Naive thymus-derived CD4-positive, alpha-beta T cell (primary cell): ENCODE data around the gene PPP1R37. TPM values are rescaled to one million over a fixed set of nuclear protein-coding genes. Genes with fewer than 3 reads are reported as not detected.
A peak's percentile ranks its signal among the peaks of the same experiment; 100 is the strongest.

ENCODE experiments used
- ATAC-seq: fragments of 150-1000 bp; cut with Tn5 transposase; 2 replicates; pipeline ENCODE4 v1.10.0; 2021; ENCODE audit warnings: mild to moderate bottlenecking, moderate library complexity
- CTCF ChIA-PET: fragments of 350-600 bp; sonication (Branson Sonifier 250); formaldehyde crosslinking; loops from one replicate; lab custom pipeline; 2021; ENCODE audit warnings: antibody characterized with exemption; lab: Charles Lee
- POLR2A ChIA-PET: fragments of 350-600 bp; sonication (Branson Sonifier 250); formaldehyde crosslinking; loops from one replicate; lab custom pipeline; 2021; ENCODE audit warnings: antibody characterized with exemption, inconsistent platforms; lab: Charles Lee
- DNase-seq, 9 donors: peaks; one replicate each; pipeline versions ENCODE4 v3.0.0 to v3.0.0-alpha.2; 2020 to 2022; ENCODE audit warnings: mixed read lengths in 1 of 9
- H3K27ac ChIP-seq: one replicate; pipeline ENCODE4 v1.7.0; 2013; ENCODE audit warnings: mild to moderate bottlenecking, low read depth, low read length, moderate library complexity
- H3K27me3 ChIP-seq, 2 donors: one replicate each; pipeline ENCODE4 v1.7.0; 2013; ENCODE audit warnings: low read length in 2 of 2, mild to moderate bottlenecking in 2 of 2, moderate library complexity in 2 of 2; ENCODE audit not compliant: control insufficient read depth in 2 of 2, insufficient read depth in 2 of 2
- H3K36me3 ChIP-seq, 3 experiments: 1 replicate in 2 of 3; 2 replicates in 1 of 3; pipeline ENCODE4 v1.7.0; 2013; ENCODE audit warnings: low read length in 3 of 3, mild to moderate bottlenecking in 3 of 3, moderate library complexity in 1 of 3; ENCODE audit not compliant: insufficient read depth in 3 of 3, control insufficient read depth in 2 of 3
- H3K4me1 ChIP-seq, 2 donors: one replicate each; pipeline ENCODE4 v1.7.0; 2013; ENCODE audit warnings: low read length in 2 of 2, mild to moderate bottlenecking in 2 of 2, moderate library complexity in 1 of 2; ENCODE audit not compliant: control insufficient read depth in 2 of 2, insufficient read depth in 2 of 2
- H3K4me3 ChIP-seq: 2 replicates; pipeline ENCODE4 v1.7.0; 2013; ENCODE audit warnings: mild to moderate bottlenecking, low read length
- H3K9me3 ChIP-seq, 3 experiments: 1 replicate in 2 of 3; 2 replicates in 1 of 3; pipeline ENCODE4 v1.7.0; 2013; ENCODE audit warnings: low read length in 3 of 3; ENCODE audit not compliant: control insufficient read depth in 2 of 3
- H3K27ac Mint-ChIP-seq, 9 donors: one replicate each; pipeline ENCODE4 v1.8.0; 2020 to 2022; ENCODE audit warnings: mixed read lengths in 9 of 9, mild to moderate bottlenecking in 8 of 9, moderate library complexity in 5 of 9, inconsistent platforms in 2 of 9
- H3K27me3 Mint-ChIP-seq, 5 donors: one replicate each; pipeline ENCODE4 v1.8.0; 2021 to 2022; ENCODE audit warnings: mixed read lengths in 5 of 5, mild to moderate bottlenecking in 1 of 5
- H3K36me3 Mint-ChIP-seq, 5 donors: one replicate each; pipeline ENCODE4 v1.8.0; 2020 to 2022; ENCODE audit warnings: mixed read lengths in 5 of 5, mild to moderate bottlenecking in 3 of 5, inconsistent platforms in 1 of 5
- H3K4me1 Mint-ChIP-seq, 7 donors: one replicate each; pipeline ENCODE4 v1.8.0; 2020 to 2022; ENCODE audit warnings: mixed read lengths in 7 of 7, mild to moderate bottlenecking in 3 of 7, inconsistent platforms in 1 of 7
- H3K4me3 Mint-ChIP-seq, 10 donors: one replicate each; pipeline ENCODE4 v1.8.0; 2020 to 2022; ENCODE audit warnings: mild to moderate bottlenecking in 10 of 10, mixed read lengths in 10 of 10, moderate library complexity in 6 of 10, inconsistent platforms in 2 of 10
- H3K9me3 Mint-ChIP-seq, 11 donors: one replicate each; pipeline ENCODE4 v1.8.0; 2020 to 2022; ENCODE audit warnings: mixed read lengths in 11 of 11, mild to moderate bottlenecking in 4 of 11, inconsistent platforms in 1 of 11, moderate library complexity in 1 of 11
- intact Hi-C, 2 donors: fragments of 100-400 bp; cut with micrococcal nuclease; formaldehyde crosslinking; loops; one replicate each; pipeline ENCODE4 v1.15.1; 2023
- polyA plus RNA-seq, 2 donors: library from polyadenylated mRNA; unstranded; fragments of 300-500 nt; fragmentation: Illumina TruSeq; gene quantifications; one replicate each; pipeline ENCODE4 v1.2.3, GENCODE V29; 2021
- total RNA-seq, 6 experiments: library from RNA in 5 of 6; stranded (reverse) in 5 of 6; gene quantifications; 1 replicate in 5 of 6; 2 replicates in 1 of 6; pipeline ENCODE4 v1.2.3 and lab custom pipeline; 2021 to 2026

PPP1R37 gene
- total and polyA plus RNA-seq, 7 experiments from 2014 or later, result 1.4 to 28.3 (median 20.6) TPM

- ChIA-PET POLR2A (no interaction called here), CTCF (no interaction called here)
- DNase-seq, result no peak
- Mint-ChIP-seq H3K4me3 (no peak overlapping the region), H3K36me3 (peaks cover 0 to 13% (median 7%) of the 10 kb centered on the region in 5 donors), H3K27ac (no peak overlapping the region), H3K4me1 (peaks cover 0 to 11% (median 3%) of the 10 kb centered on the region in 7 donors), H3K27me3 (no peaks in the 10 kb centered on the region), H3K9me3 (no peaks in the 10 kb centered on the region)
- H3K36me3 ChIP-seq, result peaks cover 0 to 34% (median 0%) of the 10 kb centered on the region in 3 experiments
- intact Hi-C loops, result no loop called here
- ATAC-seq, result no peak
- no peaks in the 10 kb centered on the region for H3K4me1 ChIP-seq
- no peaks in the 10 kb centered on the region for H3K9me3 ChIP-seq
- no peaks in the 10 kb centered on the region for H3K27me3 ChIP-seq
- H3K4me3 ChIP-seq, result no peak overlapping the region
- no peak overlapping the region for H3K27ac ChIP-seq
These were observed 46.5 kb downstream of the PPP1R37 start for GRCh38 chr19:45139286-45140143.

- DNase-seq (no peak), ATAC-seq (no peak)
- Histone ChIP-seq H3K4me1 (no peaks in the 10 kb centered on the region), H3K4me3 (no peak overlapping the region), H3K27me3 (no peaks in the 10 kb centered on the region), H3K36me3 (peaks cover 0 to 36% (median 0%) of the 10 kb centered on the region in 3 experiments), H3K9me3 (no peaks in the 10 kb centered on the region), H3K27ac (no peak overlapping the region)
- Mint-ChIP-seq H3K36me3 (peaks cover 0 to 13% (median 7%) of the 10 kb centered on the region in 5 donors), H3K4me3 (no peak overlapping the region), H3K9me3 (no peaks in the 10 kb centered on the region), H3K4me1 (peaks cover 0 to 11% (median 3%) of the 10 kb centered on the region in 7 donors), H3K27ac (no peak overlapping the region), H3K27me3 (no peaks in the 10 kb centered on the region)
- ChIA-PET POLR2A (no interaction called here), CTCF (no interaction called here)
- intact Hi-C loops, result no loop called here
These were observed 47.1 kb downstream of the PPP1R37 start for GRCh38 chr19:45140144-45140503.

GRCh38 chr19:45140533-45140932 lies 47.6 kb downstream of the PPP1R37 start:
- H3K4me1 ChIP-seq, result no peaks in the 10 kb centered on the region
- ChIA-PET CTCF (no interaction called here), POLR2A (no interaction called here)
- ATAC-seq, result no peak
- H3K27me3 Mint-ChIP-seq, result no peaks in the 10 kb centered on the region
- peaks cover 0 to 11% (median 3%) of the 10 kb centered on the region in 7 donors for H3K4me1 Mint-ChIP-seq
- no peaks in the 10 kb centered on the region for H3K27me3 ChIP-seq
- H3K9me3 Mint-ChIP-seq, result no peaks in the 10 kb centered on the region
- intact Hi-C loops, result no loop called here
- no peaks in the 10 kb centered on the region for H3K9me3 ChIP-seq
- no peak for DNase-seq
- H3K27ac Mint-ChIP-seq, result no peak overlapping the region
- no peak overlapping the region for H3K27ac ChIP-seq
- no peak overlapping the region for H3K4me3 Mint-ChIP-seq
- H3K36me3 Mint-ChIP-seq, result peaks cover 0 to 13% (median 7%) of the 10 kb centered on the region in 5 donors
- no peak overlapping the region for H3K4me3 ChIP-seq
- H3K36me3 ChIP-seq, result peaks cover 0 to 40% (median 0%) of the 10 kb centered on the region in 3 experiments

DNA sequence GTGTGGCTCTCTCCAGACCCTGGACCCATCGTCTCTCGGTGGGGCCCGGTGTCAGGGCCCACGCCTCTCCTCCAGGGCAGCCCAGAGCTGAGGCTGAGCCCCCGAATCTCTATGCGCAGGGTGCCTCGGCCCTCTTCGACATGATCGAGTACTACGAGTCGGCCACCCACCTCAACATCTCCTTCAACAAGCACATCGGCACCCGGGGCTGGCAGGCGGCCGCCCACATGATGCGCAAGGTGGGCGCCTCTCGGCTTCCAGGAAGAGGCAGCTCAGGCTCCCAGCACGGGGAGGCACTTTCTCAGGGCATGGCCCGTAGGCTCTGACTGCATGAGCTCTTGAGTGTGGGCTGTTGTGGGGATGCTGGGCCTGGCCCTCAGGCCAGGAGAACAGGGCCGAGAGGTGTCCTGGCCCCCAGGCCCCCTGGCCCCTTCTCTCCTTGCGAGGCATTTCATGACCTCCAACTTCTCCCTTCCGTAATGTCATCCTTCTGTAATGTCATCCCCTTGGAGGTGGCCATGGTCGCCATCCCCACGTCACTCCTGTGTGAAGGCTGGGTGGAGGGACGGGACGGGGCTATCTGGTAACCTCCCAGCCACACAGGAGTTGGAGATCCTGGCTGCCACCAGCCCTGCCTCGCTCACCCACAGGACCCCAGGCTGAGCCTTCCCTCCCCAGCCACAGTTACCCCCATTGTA lies 48.4 kb downstream of the PPP1R37 start:
- CTCF ChIA-PET, result no interaction called here

DNA sequence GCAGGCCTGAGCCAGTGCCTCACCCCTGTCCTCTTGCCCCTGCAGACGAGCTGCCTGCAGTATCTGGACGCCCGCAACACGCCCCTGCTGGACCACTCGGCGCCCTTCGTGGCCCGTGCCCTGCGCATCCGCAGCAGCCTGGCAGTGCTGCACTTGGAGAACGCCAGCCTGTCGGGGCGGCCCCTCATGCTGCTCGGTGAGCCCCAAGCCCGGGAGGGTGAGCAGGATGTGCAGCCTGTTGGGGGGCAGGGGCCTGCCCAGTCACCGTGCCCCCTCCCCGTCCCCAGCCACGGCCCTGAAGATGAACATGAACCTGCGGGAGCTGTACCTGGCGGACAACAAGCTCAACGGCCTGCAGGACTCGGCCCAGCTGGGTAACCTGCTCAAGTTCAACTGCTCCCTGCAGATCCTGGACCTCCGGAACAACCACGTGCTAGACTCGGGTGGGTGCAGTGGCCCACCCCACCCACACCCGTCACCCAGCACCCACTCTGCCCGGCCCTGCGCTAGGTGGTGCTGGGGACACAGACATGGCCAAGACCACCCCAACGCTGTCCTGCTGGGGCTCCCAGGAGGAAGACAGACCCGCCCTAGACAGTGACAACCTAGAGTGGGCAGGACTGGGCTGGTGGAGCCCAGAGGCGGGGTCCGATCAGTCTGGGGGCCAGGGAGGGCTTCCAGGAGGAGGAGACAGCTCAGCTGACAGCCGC lies 49.2 kb downstream of the PPP1R37 start:
- Mint-ChIP-seq H3K4me3 (no peak overlapping the region), H3K4me1 (peaks cover 0 to 8% (median 0%) of the 10 kb centered on the region in 7 donors), H3K27ac (no peak overlapping the region), H3K36me3 (peaks cover 1 to 13% (median 7%) of the 10 kb centered on the region in 5 donors), H3K9me3 (no peaks in the 10 kb centered on the region), H3K27me3 (no peaks in the 10 kb centered on the region)
- intact Hi-C loops, result no loop called here
- POLR2A ChIA-PET, result no interaction called here
- ATAC-seq (no peak), DNase-seq (no peak)
- CTCF ChIA-PET, result no interaction called here
- Histone ChIP-seq H3K4me1 (no peaks in the 10 kb centered on the region), H3K4me3 (no peak overlapping the region), H3K9me3 (no peaks in the 10 kb centered on the region), H3K27ac (no peak overlapping the region), H3K36me3 (peaks cover 0 to 52% (median 0%) of the 10 kb centered on the region in 3 experiments), H3K27me3 (no peaks in the 10 kb centered on the region)

More for the DNA sequence above, 48.4 kb downstream of the PPP1R37 start:
- Mint-ChIP-seq H3K27ac (no peak overlapping the region), H3K9me3 (no peaks in the 10 kb centered on the region), H3K27me3 (no peaks in the 10 kb centered on the region), H3K36me3 (peaks cover 0 to 13% (median 7%) of the 10 kb centered on the region in 5 donors), H3K4me3 (no peak overlapping the region), H3K4me1 (peaks cover 0 to 11% (median under 1%) of the 10 kb centered on the region in 7 donors)
- no peaks in the 10 kb centered on the region for H3K4me1 ChIP-seq
- H3K4me3 ChIP-seq, result no peak overlapping the region
- DNase-seq (no peak), ATAC-seq (no peak)
- H3K27ac ChIP-seq, result no peak overlapping the region
- intact Hi-C loops, result no loop called here
- no peaks in the 10 kb centered on the region for H3K27me3 ChIP-seq
- peaks cover 0 to 46% (median 0%) of the 10 kb centered on the region in 3 experiments for H3K36me3 ChIP-seq
- POLR2A ChIA-PET, result no interaction called here
- H3K9me3 ChIP-seq, result no peaks in the 10 kb centered on the region

- no peak for ATAC-seq
- Histone ChIP-seq H3K27ac (no peak overlapping the region), H3K4me3 (no peak overlapping the region), H3K4me1 (no peaks in the 10 kb centered on the region), H3K27me3 (no peaks in the 10 kb centered on the region), H3K9me3 (no peaks in the 10 kb centered on the region), H3K36me3 (peaks cover 0 to 56% (median 0%) of the 10 kb centered on the region in 3 experiments)
- ChIA-PET CTCF (no interaction called here), POLR2A (no interaction called here)
- DNase-seq, result no peak
- Mint-ChIP-seq H3K27me3 (no peaks in the 10 kb centered on the region), H3K36me3 (peaks cover 2 to 13% (median 7%) of the 10 kb centered on the region in 5 donors), H3K4me1 (peaks cover 0 to 5% (median 0%) of the 10 kb centered on the region in 7 donors), H3K9me3 (no peaks in the 10 kb centered on the region), H3K27ac (peak overlapping the region in 2 of 9 donors; percentile 13 to 65), H3K4me3 (no peak overlapping the region)
- intact Hi-C loops, result no loop called here
These were observed 49.7 kb downstream of the PPP1R37 start for GRCh38 chr19:45142726-45143110.
